ENCODE results near the gene SORD. TPM values are rescaled to one million over a fixed set of nuclear protein-coding genes. Genes with fewer than 3 reads are reported as not detected.

Gene SORD
- total and polyA plus RNA-seq, 9 of the 15 experiments (the other 6 are each of a cell fraction or from before 2014, with no cell fraction given): 5.9 to 79.2 (median 29.6) TPM

- TF ChIP-seq E2F6 (IDR thresholded peaks at IDR 0.05; ENCODE audit: borderline replicate concordance in 1 of 2, extremely low read depth in 1 of 2, insufficient read depth in 1 of 2, insufficient read length in 1 of 2, low read depth in 1 of 2, low read length in 1 of 2, poor library complexity in 1 of 2, severe bottlenecking in 1 of 2) (peak; percentile 25 to 75), BHLHE40 (IDR thresholded peaks at IDR 0.05; ENCODE audit: low read length) (peak; percentile 25; the same call in 1 of the 2 replicates), NFIC (IDR thresholded peaks at IDR 0.05) (no peak), BCL6 (CRISPR knock-in tag; IDR thresholded peaks at IDR 0.05) (no peak), ZNF184 (CRISPR knock-in tag; IDR thresholded peaks at IDR 0.05) (no peak), ZFX (CRISPR knock-in tag; IDR thresholded peaks at IDR 0.05) (peak; percentile 76), KDM5B (IDR thresholded peaks at IDR 0.05; ENCODE audit: insufficient replicate concordance, low read depth, low read length) (no peak), SP1 (CRISPR knock-in tag; IDR thresholded peaks at IDR 0.05) (peak; percentile 76; the same call in 1 of the 2 replicates), MAX (CRISPR knock-in tag; IDR thresholded peaks at IDR 0.05) (peak; percentile 91), ZZZ3 (IDR thresholded peaks at IDR 0.05) (no peak), CHD1 (IDR thresholded peaks at IDR 0.05; ENCODE audit: low read length) (peak; percentile 57), NR4A1 (CRISPR knock-in tag; IDR thresholded peaks at IDR 0.05) (no peak), NR4A1 (tag; IDR thresholded peaks at IDR 0.05) (no peak), GABPB1 (CRISPR knock-in tag; IDR thresholded peaks at IDR 0.05) (peak; percentile 2; the same call in 1 of the 2 replicates), CEBPB (tag; IDR thresholded peaks at IDR 0.05) (no peak), ZMIZ1 (IDR thresholded peaks at IDR 0.05; ENCODE audit: low read depth in 2 of 2, low read length in 2 of 2) (no peak), SAFB2 (IDR thresholded peaks at IDR 0.05; ENCODE audit: borderline replicate concordance, low read depth, low read length, severe bottlenecking) (no peak), GTF2F1 (IDR thresholded peaks at IDR 0.05; ENCODE audit: low read depth, low read length) (no peak), BRD9 (IDR thresholded peaks at IDR 0.05; ENCODE audit: low read depth, partially characterized antibody) (no peak), TAF7 (tag; IDR thresholded peaks at IDR 0.05) (no peak), MLLT1 (IDR thresholded peaks at IDR 0.05) (peak in 1 of 2 experiments; percentile 5; a peak in 1 of 4 replicates), TFAM (CRISPR knock-in tag; conservative IDR thresholded peaks at IDR 0.05) (no peak)
Observed at GRCh38 chr15:45022871-45023658, at the start of gene SORD (continued).

Data from K562 (cell line).